IMR-90 (cell line): ENCODE data around the gene IL19.

ENCODE experiments used
- BHLHE40 ChIP-seq: fragments of 150-350 bp; IDR thresholded peaks from 2 replicates; pipeline ENCODE4 v1.6.1; 2016; ENCODE audit warnings: mild to moderate bottlenecking, low read depth, low read length
- FOS ChIP-seq: fragments of 150-350 bp; IDR thresholded peaks from 2 replicates; pipeline ENCODE4 v1.6.1; 2016; ENCODE audit warnings: low read depth, low read length
- MAFK ChIP-seq: IDR thresholded peaks from 2 replicates; pipeline ENCODE4 v1.6.1; 2012; ENCODE audit warnings: low read depth, low read length, improper control_type of control experiment
- MXI1 ChIP-seq: IDR thresholded peaks from 2 replicates; pipeline ENCODE4 v1.6.1; 2012; ENCODE audit warnings: low read depth, mild to moderate bottlenecking, low read length, moderate library complexity, borderline replicate concordance
- POLR2A ChIP-seq: IDR thresholded peaks from 2 replicates; pipeline ENCODE4 v1.6.1; 2012; ENCODE audit warnings: mild to moderate bottlenecking, low read depth, low read length
- RCOR1 ChIP-seq: IDR thresholded peaks from 2 replicates; pipeline ENCODE4 v1.6.1; 2012; ENCODE audit warnings: mild to moderate bottlenecking, low read length, improper control_type of control experiment; ENCODE audit not compliant: insufficient replicate concordance
- RFX5 ChIP-seq: IDR thresholded peaks from 2 replicates; pipeline ENCODE4 v1.8.0; 2012; ENCODE audit warnings: low read depth, mild to moderate bottlenecking, low read length, moderate library complexity
- TF ChIP-seq, protein P1 (sequence below): conservative IDR thresholded peaks from 2 replicates; pipeline ENCODE4 v1.5.1; 2012; ENCODE audit warnings: mild to moderate bottlenecking, low read depth, low read length, improper control_type of control experiment
- TF ChIP-seq, protein P2 (sequence below): fragments of 150-350 bp; IDR thresholded peaks from 2 replicates; pipeline ENCODE4 v1.6.1; 2016; ENCODE audit warnings: low read depth, mild to moderate bottlenecking, low read length, moderate library complexity, borderline replicate concordance

DNA sequence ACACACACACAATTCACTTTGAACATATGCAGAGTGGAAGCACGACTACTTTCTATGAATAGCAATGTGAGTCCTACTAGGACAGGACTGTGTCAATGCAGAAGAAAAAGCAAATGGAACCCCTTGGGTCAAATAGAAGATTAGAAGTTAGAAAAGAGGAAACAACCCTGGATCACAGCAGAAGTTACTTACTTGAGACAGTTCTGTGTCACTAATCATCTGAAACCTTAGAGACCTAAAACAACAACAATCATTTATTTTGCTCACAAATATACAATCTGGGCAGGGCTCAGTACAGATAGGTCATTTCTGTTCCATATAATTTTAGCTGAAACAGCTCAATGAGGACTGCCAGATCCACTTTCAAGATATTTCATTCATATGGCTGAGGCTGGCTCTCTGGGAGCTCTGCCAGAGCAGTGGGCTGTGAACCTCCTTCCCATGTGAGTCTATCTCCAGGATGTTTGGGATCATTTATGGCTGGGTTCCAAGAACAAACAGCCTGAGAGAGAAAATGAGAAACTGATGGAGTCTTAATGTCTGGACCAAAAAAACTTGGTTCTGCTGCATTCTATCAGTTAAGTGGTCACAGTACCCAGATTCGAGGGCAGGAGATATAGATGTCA is 44.3 kb downstream of the IL19 start:
- no peak for TF ChIP-seq RFX5
- TF ChIP-seq POLR2A: no peak
- no peak for TF ChIP-seq RCOR1
- TF ChIP-seq, protein P1, sequence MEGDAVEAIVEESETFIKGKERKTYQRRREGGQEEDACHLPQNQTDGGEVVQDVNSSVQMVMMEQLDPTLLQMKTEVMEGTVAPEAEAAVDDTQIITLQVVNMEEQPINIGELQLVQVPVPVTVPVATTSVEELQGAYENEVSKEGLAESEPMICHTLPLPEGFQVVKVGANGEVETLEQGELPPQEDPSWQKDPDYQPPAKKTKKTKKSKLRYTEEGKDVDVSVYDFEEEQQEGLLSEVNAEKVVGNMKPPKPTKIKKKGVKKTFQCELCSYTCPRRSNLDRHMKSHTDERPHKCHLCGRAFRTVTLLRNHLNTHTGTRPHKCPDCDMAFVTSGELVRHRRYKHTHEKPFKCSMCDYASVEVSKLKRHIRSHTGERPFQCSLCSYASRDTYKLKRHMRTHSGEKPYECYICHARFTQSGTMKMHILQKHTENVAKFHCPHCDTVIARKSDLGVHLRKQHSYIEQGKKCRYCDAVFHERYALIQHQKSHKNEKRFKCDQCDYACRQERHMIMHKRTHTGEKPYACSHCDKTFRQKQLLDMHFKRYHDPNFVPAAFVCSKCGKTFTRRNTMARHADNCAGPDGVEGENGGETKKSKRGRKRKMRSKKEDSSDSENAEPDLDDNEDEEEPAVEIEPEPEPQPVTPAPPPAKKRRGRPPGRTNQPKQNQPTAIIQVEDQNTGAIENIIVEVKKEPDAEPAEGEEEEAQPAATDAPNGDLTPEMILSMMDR: no peak
- TF ChIP-seq MAFK: no peak
- no peak for TF ChIP-seq FOS
- TF ChIP-seq MXI1: no peak
- TF ChIP-seq BHLHE40: no peak
- TF ChIP-seq, protein P2, sequence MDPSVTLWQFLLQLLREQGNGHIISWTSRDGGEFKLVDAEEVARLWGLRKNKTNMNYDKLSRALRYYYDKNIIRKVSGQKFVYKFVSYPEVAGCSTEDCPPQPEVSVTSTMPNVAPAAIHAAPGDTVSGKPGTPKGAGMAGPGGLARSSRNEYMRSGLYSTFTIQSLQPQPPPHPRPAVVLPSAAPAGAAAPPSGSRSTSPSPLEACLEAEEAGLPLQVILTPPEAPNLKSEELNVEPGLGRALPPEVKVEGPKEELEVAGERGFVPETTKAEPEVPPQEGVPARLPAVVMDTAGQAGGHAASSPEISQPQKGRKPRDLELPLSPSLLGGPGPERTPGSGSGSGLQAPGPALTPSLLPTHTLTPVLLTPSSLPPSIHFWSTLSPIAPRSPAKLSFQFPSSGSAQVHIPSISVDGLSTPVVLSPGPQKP: no peak
